Neuronal stem cell (in vitro differentiated cells): Measurements from ENCODE around the gene PTPRB.
A peak's percentile ranks its signal among the peaks of the same experiment; 100 is the strongest.

Experiments used
- DNase-seq: peaks from one replicate; pipeline ENCODE4 v3.0.0-alpha.2; 2013; ENCODE audit warnings: low spot score
- H2AFZ ChIP-seq: one replicate; pipeline ENCODE4 v1.6.1; 2013; ENCODE audit warnings: mild to moderate bottlenecking, low read length, inconsistent platforms
- H2AK5ac ChIP-seq: 2 replicates; pipeline ENCODE4 v1.6.1; 2013; ENCODE audit warnings: low read depth, mild to moderate bottlenecking, inconsistent platforms, low read length, moderate library complexity, mixed read lengths
- H2BK120ac ChIP-seq: 2 replicates; pipeline ENCODE4 v1.6.1; 2013; ENCODE audit warnings: low read depth, mild to moderate bottlenecking, inconsistent platforms, low read length, moderate library complexity, mixed read lengths
- H2BK12ac ChIP-seq: one replicate; pipeline ENCODE4 v1.6.1; 2013; ENCODE audit warnings: low read length, inconsistent platforms
- H2BK15ac ChIP-seq: 2 replicates; pipeline ENCODE4 v1.6.1; 2013; ENCODE audit warnings: mild to moderate bottlenecking, low read length, inconsistent platforms, mixed read lengths
- H2BK5ac ChIP-seq: one replicate; pipeline ENCODE4 v1.6.1; 2013; ENCODE audit warnings: inconsistent platforms, mild to moderate bottlenecking, low read length, moderate library complexity
- H3K14ac ChIP-seq: one replicate; pipeline ENCODE4 v1.6.1; 2013; ENCODE audit warnings: low read length, inconsistent platforms
- H3K18ac ChIP-seq: 2 replicates; pipeline ENCODE4 v1.6.1; 2013; ENCODE audit warnings: low read length, inconsistent platforms
- H3K23ac ChIP-seq: 2 replicates; pipeline ENCODE4 v1.6.1; 2013; ENCODE audit warnings: low read depth, mild to moderate bottlenecking, mixed read lengths, low read length, inconsistent platforms; ENCODE audit not compliant: poor library complexity
- H3K27ac ChIP-seq: replicated peaks from 3 replicates; pipeline ENCODE4 v1.5.1; 2013; ENCODE audit warnings: low read length, inconsistent platforms
- H3K27me3 ChIP-seq, 3 experiments: 2 replicates each; pipeline ENCODE4 v1.6.1; 2013; ENCODE audit warnings: low read length in 3 of 3, mild to moderate bottlenecking in 2 of 3, inconsistent platforms in 1 of 3, low read depth in 1 of 3, mixed read lengths in 1 of 3, moderate library complexity in 1 of 3; ENCODE audit not compliant: control insufficient read depth in 3 of 3, insufficient read depth in 3 of 3
- H3K36me3 ChIP-seq, 2 donors: replicated peaks in 1 of 2; 2 replicates each; pipeline ENCODE4 v1.6.1; 2013; ENCODE audit warnings: low read length in 2 of 2; ENCODE audit not compliant: control insufficient read depth in 2 of 2, insufficient read depth in 2 of 2
- H3K4ac ChIP-seq: 2 replicates; pipeline ENCODE4 v1.6.1; 2013; ENCODE audit warnings: inconsistent platforms, mild to moderate bottlenecking, low read length, moderate library complexity
- H3K4me1 ChIP-seq, 2 donors: 1 replicate in 1 of 2; 2 replicates in 1 of 2; pipeline ENCODE4 v1.6.1; 2013; ENCODE audit warnings: low read length in 2 of 2, low read depth in 1 of 2; ENCODE audit not compliant: control insufficient read depth in 2 of 2, insufficient read depth in 1 of 2
- H3K4me2 ChIP-seq: one replicate; pipeline ENCODE4 v1.6.1; 2013; ENCODE audit warnings: mild to moderate bottlenecking, low read length, inconsistent platforms; ENCODE audit not compliant: insufficient read depth, poor library complexity, severe bottlenecking
- H3K4me3 ChIP-seq, 2 donors: 2 replicates each; pipeline ENCODE4 v1.5.1; 2013; ENCODE audit warnings: low read length in 2 of 2, mild to moderate bottlenecking in 2 of 2, inconsistent platforms in 1 of 2, moderate library complexity in 1 of 2
- H3K79me1 ChIP-seq: one replicate; pipeline ENCODE4 v1.6.1; 2013; ENCODE audit warnings: low read depth, mild to moderate bottlenecking, inconsistent platforms, low read length, moderate library complexity
- H3K9ac ChIP-seq: one replicate; pipeline ENCODE4 v1.6.1; 2013; ENCODE audit warnings: mild to moderate bottlenecking, low read depth, low read length, inconsistent platforms; ENCODE audit not compliant: poor library complexity
- H3K9me3 ChIP-seq, 2 donors: replicated peaks in 1 of 2; 2 replicates each; pipeline versions ENCODE3 to v1.6.1; 2013; ENCODE audit warnings: low read length in 2 of 2, mild to moderate bottlenecking in 2 of 2, inconsistent platforms in 1 of 2, low read depth in 1 of 2, mixed read lengths in 1 of 2, moderate library complexity in 1 of 2; ENCODE audit not compliant: control insufficient read depth in 2 of 2, insufficient read depth in 1 of 2
- H4K8ac ChIP-seq: one replicate; pipeline ENCODE4 v1.6.1; 2013; ENCODE audit warnings: low read depth, mild to moderate bottlenecking, inconsistent platforms, low read length, moderate library complexity
- H4K91ac ChIP-seq: one replicate; pipeline ENCODE4 v1.6.1; 2013; ENCODE audit warnings: low read length, low read depth, mild to moderate bottlenecking, inconsistent platforms; ENCODE audit not compliant: poor library complexity
- WGBS, 2 donors: extraction: QIAGEN DNeasy Blood & Tissue Kit; methylation state at CpG; one replicate each; pipeline ENCODE4 v1.1.7; 2013; ENCODE audit warnings: missing lambda C conversion rate in 2 of 2, mixed read lengths in 1 of 2; ENCODE audit not compliant: insufficient read length in 2 of 2, insufficient replicate concordance in 1 of 2; ENCODE audit errors: extremely low coverage in 2 of 2; 5-methylcytosine and 5-hydroxymethylcytosine counted together

PTPRB gene

GRCh38 chr12:70603044-70603443 lies 34.2 kb downstream of the PTPRB start:
- no peak overlapping the region for H4K8ac ChIP-seq
- H3K4me1 ChIP-seq, result peaks cover 2% of the 10 kb centered on the region in 2 donors
- H2BK12ac ChIP-seq, result no peak overlapping the region
- H3K4me3 ChIP-seq, result no peak overlapping the region
- no peak overlapping the region for H3K18ac ChIP-seq
- no peak overlapping the region for H3K14ac ChIP-seq
- no peak overlapping the region for H2AK5ac ChIP-seq
- no peak overlapping the region for H3K4ac ChIP-seq
- peaks cover 0 to 6% (median 0%) of the 10 kb centered on the region in 3 experiments for H3K27me3 ChIP-seq
- no peak overlapping the region for H3K4me2 ChIP-seq
- no peak overlapping the region for H4K91ac ChIP-seq
- no peak overlapping the region for H2BK5ac ChIP-seq
- H3K9ac ChIP-seq, result no peak overlapping the region
- no peak overlapping the region for H2AFZ ChIP-seq
- no peak overlapping the region for H2BK15ac ChIP-seq
- H3K27ac ChIP-seq, result no peak overlapping the region
- H3K36me3 ChIP-seq, result no peaks in the 10 kb centered on the region
- no peaks in the 10 kb centered on the region for H3K79me1 ChIP-seq
- H2BK120ac ChIP-seq, result no peak overlapping the region
- no CpG with 5 or more reads among the region's 1 CpG for WGBS, 2 donors
- no peak for DNase-seq
- no peaks in the 10 kb centered on the region for H3K9me3 ChIP-seq
- H3K23ac ChIP-seq, result no peak overlapping the region

GRCh38 chr12:70598467-70599193 lies 38.6 kb downstream of the PTPRB start:
- no peak overlapping the region for H4K8ac ChIP-seq
- H3K36me3 ChIP-seq, result no peaks in the 10 kb centered on the region
- no peak overlapping the region for H3K27ac ChIP-seq
- H2AFZ ChIP-seq, result no peak overlapping the region
- H3K4ac ChIP-seq, result no peak overlapping the region
- H3K79me1 ChIP-seq, result no peaks in the 10 kb centered on the region
- H2BK120ac ChIP-seq, result no peak overlapping the region
- no peak overlapping the region for H3K14ac ChIP-seq
- no peak overlapping the region for H3K23ac ChIP-seq
- no peak for DNase-seq
- H2AK5ac ChIP-seq, result no peak overlapping the region
- H4K91ac ChIP-seq, result no peak overlapping the region
- no peak overlapping the region for H3K9ac ChIP-seq
- H3K4me1 ChIP-seq, result peaks cover 2% of the 10 kb centered on the region in 2 donors
- no peak overlapping the region for H3K4me2 ChIP-seq
- H2BK15ac ChIP-seq, result no peak overlapping the region
- H3K9me3 ChIP-seq, result no peaks in the 10 kb centered on the region
- no CpG with 5 or more reads among the region's 4 CpGs for WGBS, 2 donors
- H3K18ac ChIP-seq, result no peak overlapping the region
- no peak overlapping the region for H3K4me3 ChIP-seq
- no peak overlapping the region for H2BK12ac ChIP-seq
- no peaks in the 10 kb centered on the region for H3K27me3 ChIP-seq
- H2BK5ac ChIP-seq, result no peak overlapping the region

- no peak overlapping the region for H2AFZ ChIP-seq
- H3K9me3 ChIP-seq, result no peaks in the 10 kb centered on the region
- H3K4me1 ChIP-seq, result no peaks in the 10 kb centered on the region
- no peak overlapping the region for H3K18ac ChIP-seq
- no peak overlapping the region for H2BK15ac ChIP-seq
- no peaks in the 10 kb centered on the region for H3K79me1 ChIP-seq
- H3K4me2 ChIP-seq, result no peak overlapping the region
- WGBS, 2 donors, result no CpG with 5 or more reads among the region's 2 CpGs
- H4K91ac ChIP-seq, result no peak overlapping the region
- no peaks in the 10 kb centered on the region for H3K36me3 ChIP-seq
- no peak overlapping the region for H4K8ac ChIP-seq
- no peaks in the 10 kb centered on the region for H3K27me3 ChIP-seq
- H2BK120ac ChIP-seq, result no peak overlapping the region
- H2BK5ac ChIP-seq, result no peak overlapping the region
- H2BK12ac ChIP-seq, result no peak overlapping the region
- no peak overlapping the region for H3K14ac ChIP-seq
- H2AK5ac ChIP-seq, result no peak overlapping the region
- no peak for DNase-seq
- no peak overlapping the region for H3K4me3 ChIP-seq
- no peak overlapping the region for H3K9ac ChIP-seq
- no peak overlapping the region for H3K27ac ChIP-seq
- H3K4ac ChIP-seq, result no peak overlapping the region
- H3K23ac ChIP-seq, result no peak overlapping the region
Measured at GRCh38 chr12:70592664-70593063, 44.6 kb downstream of the PTPRB start.

GRCh38 chr12:70590549-70591226 lies 46.5 kb downstream of the PTPRB start:
- Histone ChIP-seq H2BK5ac (no peak overlapping the region), H3K36me3 (no peaks in the 10 kb centered on the region), H2BK12ac (no peak overlapping the region), H4K8ac (no peak overlapping the region), H3K27me3 (no peaks in the 10 kb centered on the region), H3K9me3 (no peaks in the 10 kb centered on the region), H3K18ac (no peak overlapping the region), H3K4me3 (no peak overlapping the region), H3K4ac (no peak overlapping the region), H2BK120ac (no peak overlapping the region), H3K14ac (no peak overlapping the region), H3K79me1 (no peaks in the 10 kb centered on the region), H2AFZ (peak overlapping the region; percentile 54), H3K4me1 (no peaks in the 10 kb centered on the region), H2BK15ac (no peak overlapping the region), H3K4me2 (no peak overlapping the region), H3K23ac (no peak overlapping the region), H2AK5ac (no peak overlapping the region), H3K27ac (no peak overlapping the region), H3K9ac (no peak overlapping the region), H4K91ac (no peak overlapping the region)
- WGBS, 2 donors, result no CpG with 5 or more reads among the region's 4 CpGs
- no peak for DNase-seq
